K562 (cell line): ENCODE measurements around the gene ABCA3. TPM values are rescaled to one million over a fixed set of nuclear protein-coding genes. Genes with fewer than 3 reads are reported as not detected.

Experiments used
- ATAC-seq: fragments of 200-7000 bp; cut with Tn5 transposase; 3 replicates; pipeline ENCODE4 v1.9.1; 2020; ENCODE audit warnings: moderate library complexity
- BruUV-seq: library from RNA; stranded (reverse); fragments of 400-500 nt; replicated peaks from 2 replicates; lab custom pipeline; 2021; lab: Mats Ljungman, UMichigan
- CTCF ChIA-PET: fragments of 300-600 bp; formaldehyde crosslinking; extraction: SDS; loops from one replicate; lab custom pipeline; 2021; ENCODE audit warnings: low intra/inter-chr PET ratio; lab: Yijun Ruan, JAX
- POLR2A ChIA-PET: fragments of 300-600, 350-650 bp; sonication (Branson Sonifier 250); formaldehyde crosslinking; extraction: SDS; loops from one replicate; lab custom pipeline; 2021; ENCODE audit warnings: antibody characterized with exemption, inconsistent platforms; lab: Yijun Ruan, JAX
- DNase-seq, 4 experiments: peaks; one replicate each; pipeline versions ENCODE4 v3.0.0 to v3.0.0-alpha.2; 2011 to 2018; ENCODE audit warnings: low spot score in 3 of 4, mixed read lengths in 3 of 4; ENCODE audit errors: extremely low read depth in 1 of 4
- FAIRE-seq: peaks from 2 replicates; lab custom pipeline; 2011; peaks lifted over from hg19 to GRCh38; lab: Jason Lieb, UNC
- H2AFZ ChIP-seq: 2 replicates; pipeline ENCODE4 v1.6.0; 2011; ENCODE audit warnings: low read depth, low read length, control low read depth, inconsistent platforms
- H3K27ac ChIP-seq: fragments of 200-600 bp; 3 replicates; pipeline ENCODE4 v1.8.0; 2011; ENCODE audit warnings: low read depth, mild to moderate bottlenecking, control low read depth, inconsistent platforms, low read length, moderate library complexity, mixed read lengths; ENCODE audit errors: extremely low read depth
- H3K27me3 ChIP-seq, 2 experiments: fragments of 300-600 bp in 1 of 2; 2 replicates in 1 of 2; 3 replicates in 1 of 2; pipeline versions ENCODE4 v1.6.0 to v1.8.0; 2011; ENCODE audit warnings: inconsistent platforms in 2 of 2, low read length in 2 of 2, mild to moderate bottlenecking in 1 of 2, mixed read lengths in 1 of 2, moderate library complexity in 1 of 2; ENCODE audit not compliant: control insufficient read depth in 2 of 2, insufficient read depth in 2 of 2
- H3K36me3 ChIP-seq: fragments of 300-600 bp; 3 replicates; pipeline ENCODE4 v1.8.0; 2011; ENCODE audit warnings: mild to moderate bottlenecking, low read length, inconsistent platforms; ENCODE audit not compliant: control insufficient read depth, insufficient read depth
- H3K4me1 ChIP-seq, 2 experiments: fragments of 200-600 bp in 1 of 2; replicated peaks in 1 of 2; 2 replicates in 1 of 2; 3 replicates in 1 of 2; pipeline versions ENCODE4 v1.5.1 to v1.8.0; 2011; ENCODE audit warnings: inconsistent platforms in 2 of 2, low read length in 2 of 2, mild to moderate bottlenecking in 1 of 2, mixed read lengths in 1 of 2, moderate library complexity in 1 of 2; ENCODE audit not compliant: control insufficient read depth in 2 of 2, insufficient read depth in 2 of 2
- H3K4me2 ChIP-seq: 2 replicates; pipeline ENCODE4 v1.6.1; 2011; ENCODE audit warnings: low read length, control low read depth, inconsistent platforms, mixed read lengths; ENCODE audit not compliant: insufficient read depth
- H3K4me3 ChIP-seq: fragments of 200-600 bp; sonication (generic), shearing (Covaris generic); 2 replicates; pipeline ENCODE4 v1.5.1; 2016; ENCODE audit warnings: control low read depth, inconsistent platforms
- H3K79me2 ChIP-seq: fragments of 200-600 bp; 3 replicates; pipeline ENCODE4 v1.8.0; 2011; ENCODE audit warnings: low read length, inconsistent platforms; ENCODE audit not compliant: control insufficient read depth, insufficient read depth
- H3K9ac ChIP-seq, 2 experiments: 2 replicates each; pipeline versions ENCODE4 v1.6.0 to v1.6.1; 2011; ENCODE audit warnings: low read depth in 2 of 2, low read length in 2 of 2, control low read depth in 1 of 2, inconsistent platforms in 1 of 2, mild to moderate bottlenecking in 1 of 2, mixed read lengths in 1 of 2; ENCODE audit not compliant: insufficient read depth in 1 of 2
- H3K9me1 ChIP-seq: one replicate; pipeline ENCODE4 v1.6.0; 2011; ENCODE audit warnings: inconsistent platforms, mild to moderate bottlenecking, low read length, moderate library complexity; ENCODE audit not compliant: control insufficient read depth, insufficient read depth
- H3K9me3 ChIP-seq: replicated peaks from 2 replicates; pipeline ENCODE4 v1.5.1; 2011; ENCODE audit warnings: low read depth, low read length, inconsistent platforms; ENCODE audit not compliant: control insufficient read depth, insufficient read depth
- H4K20me1 ChIP-seq: replicated peaks from 2 replicates; pipeline ENCODE4 v1.6.1; 2011; ENCODE audit warnings: low read length, inconsistent platforms, mixed read lengths; ENCODE audit not compliant: control insufficient read depth, insufficient read depth
- BRCA1 ChIP-seq, 2 experiments: fragments of 450-650 bp in 1 of 2; sonication (generic) in 1 of 2; formaldehyde crosslinking in 1 of 2; IDR thresholded peaks; 2 replicates each; pipeline versions ENCODE4 v1.5.0 to v1.6.1; 2017 to 2020; ENCODE audit warnings: mild to moderate bottlenecking in 1 of 2, missing genetic modification reagents in 1 of 2
- CC2D1A ChIP-seq: fragments of 450-650 bp; IDR thresholded peaks from 2 replicates; pipeline ENCODE4 v1.6.1; 2017; ENCODE audit warnings: mild to moderate bottlenecking
- EGR1 ChIP-seq: fragments of 450-650 bp; conservative IDR thresholded peaks from 2 replicates; pipeline ENCODE4 v1.6.1; 2017; ENCODE audit warnings: mild to moderate bottlenecking
- ELF4 ChIP-seq: fragments of 450-650 bp; formaldehyde crosslinking; IDR thresholded peaks from 2 replicates; pipeline ENCODE4 v1.4.0; 2022; ENCODE audit warnings: missing genetic modification characterization
- FOXO4 ChIP-seq: fragments of 450-650 bp; formaldehyde crosslinking; IDR thresholded peaks from 2 replicates; pipeline ENCODE4 v1.4.0; 2020; ENCODE audit warnings: mild to moderate bottlenecking, moderate library complexity
- HDAC1 ChIP-seq, 2 experiments: fragments of 450-650 bp; IDR thresholded peaks; 2 replicates each; pipeline ENCODE4 v1.6.1; 2016 to 2017; ENCODE audit warnings: inconsistent platforms in 1 of 2, mild to moderate bottlenecking in 1 of 2, moderate library complexity in 1 of 2
- KLF13 ChIP-seq: fragments of 450-650 bp; IDR thresholded peaks from 2 replicates; pipeline ENCODE4 v1.6.1; 2016; ENCODE audit warnings: missing genetic modification characterization, low read depth, mild to moderate bottlenecking, missing compliant biosample characterization, moderate library complexity, borderline replicate concordance
- NFYB ChIP-seq: IDR thresholded peaks from 2 replicates; pipeline ENCODE4 v1.6.1; 2011; ENCODE audit warnings: mild to moderate bottlenecking, moderate library complexity; ENCODE audit not compliant: insufficient read length; ENCODE audit errors: extremely low read depth
- POLR2A ChIP-seq: fragments of 450-650 bp; conservative IDR thresholded peaks from 2 replicates; pipeline ENCODE4 v1.6.1; 2016
- POLR2B ChIP-seq: fragments of 450-650 bp; IDR thresholded peaks from 2 replicates; pipeline ENCODE4 v1.6.1; 2018; ENCODE audit warnings: low read depth; ENCODE audit not compliant: partially characterized antibody
- POLR2G ChIP-seq: fragments of 200-400 bp; formaldehyde crosslinking; IDR thresholded peaks from 2 replicates; pipeline ENCODE4 v1.6.1; 2017; ENCODE audit warnings: low read depth, mild to moderate bottlenecking, antibody characterized with exemption, low read length, moderate library complexity
- RBFOX2 ChIP-seq: fragments of 200-400 bp; formaldehyde crosslinking; IDR thresholded peaks from 2 replicates; pipeline ENCODE4 v1.6.1; 2017; ENCODE audit warnings: low read depth, mild to moderate bottlenecking, low read length, moderate library complexity
- RBM22 ChIP-seq: fragments of 200-400 bp; formaldehyde crosslinking; IDR thresholded peaks from 2 replicates; pipeline ENCODE4 v1.6.1; 2018; ENCODE audit warnings: low read length, low read depth; ENCODE audit not compliant: poor library complexity, severe bottlenecking
- RHOXF2B ChIP-seq: fragments of 250-450 bp; sonication (Bioruptor Pico); conservative IDR thresholded peaks from 2 replicates; pipeline ENCODE4 v1.5.1; 2021
- SIN3A ChIP-seq, 2 experiments: fragments of 150-350 bp in 1 of 2; IDR thresholded peaks; 2 replicates each; pipeline ENCODE4 v1.6.1; 2011 to 2016; ENCODE audit warnings: borderline replicate concordance in 2 of 2, low read depth in 2 of 2, low read length in 2 of 2, mild to moderate bottlenecking in 2 of 2, moderate library complexity in 2 of 2; ENCODE audit not compliant: control insufficient read depth in 1 of 2
- VEZF1 ChIP-seq: fragments of 200-800 bp; sonication (Bioruptor generic); IDR thresholded peaks from 2 replicates; pipeline ENCODE4 v1.6.1; 2017; ENCODE audit warnings: missing genetic modification characterization, missing compliant biosample characterization
- ZEB2 ChIP-seq: fragments of 450-650 bp; IDR thresholded peaks from 2 replicates; pipeline ENCODE4 v1.6.1; 2016
- ZNF583 ChIP-seq: fragments of 250-450 bp; sonication (Bioruptor Pico); IDR thresholded peaks from 2 replicates; pipeline ENCODE4 v1.4.0; 2020
- WGBS: fragments of 100-300 bp; shearing (Covaris generic); methylation state at CpG from one replicate; pipeline ENCODE4 v1.1.6; 2016; ENCODE audit warnings: low coverage, mixed read lengths; ENCODE audit not compliant: insufficient coverage; ENCODE audit errors: missing lambda C conversion rate; 5-methylcytosine and 5-hydroxymethylcytosine counted together
- in situ Hi-C: fragments of 300-500 bp; cut with MboI; formaldehyde crosslinking; loops from 4 replicates; pipeline ENCODE4 v1.15.0; 2018; ENCODE audit warnings: inconsistent platforms, mixed read lengths
- intact Hi-C: fragments of 100-400 bp; cut with micrococcal nuclease; formaldehyde crosslinking; loops from 2 replicates; pipeline ENCODE4 v1.14.2; 2022
- polyA plus RNA-seq, 8 experiments: library from polyadenylated mRNA; depleted of rRNA in 4 of 8; stranded (reverse) in 5 of 8; unstranded in 3 of 8; fragments of >200 nt; fragmentation: Nextera tagmentation in 2 of 8; fragmentation: Illumina TruSeq in 1 of 8; extraction: Ambion mirVana in 2 of 8; extraction: Trizol in 1 of 8; gene quantifications; 2 replicates each; pipeline versions ENCODE4 v1.2.1 to v1.2.3, GENCODE V29; 2011 to 2014; ENCODE audit warnings: inconsistent platforms in 1 of 8, missing spikeins in 1 of 8
- total RNA-seq, 7 experiments: library from RNA; depleted of rRNA in 6 of 7; stranded (reverse); fragments of >200 nt in 6 of 7; fragmentation: Illumina TruSeq in 2 of 7; extraction: Trizol in 2 of 7; gene quantifications; 2 replicates each; pipeline versions ENCODE4 v1.2.1 to v1.2.3, GENCODE V29; 2011 to 2021; ENCODE audit warnings: low replicate concordance in 1 of 7

ABCA3 gene
- total and polyA plus RNA-seq, 9 of the 15 experiments (the other 6 are each of a cell fraction or from before 2014, with no cell fraction given): 0.66 to 23.7 (median 6.9) TPM

- Histone ChIP-seq H3K9me3 (no peaks in the 10 kb centered on the region), H4K20me1 (no peaks in the 10 kb centered on the region), H3K4me1 (peaks cover 0 to 60% of the 10 kb centered on the region in 2 experiments; a peak in 2 of 5 replicates), H3K36me3 (peaks cover 84% of the 10 kb centered on the region; the same call in 2 of the 3 replicates), H3K4me2 (no peak overlapping the region), H3K9ac (peak overlapping the region in 1 of 2 experiments; percentile 35; a peak in 1 of 4 replicates), H2AFZ (no peak overlapping the region), H3K4me3 (no peak overlapping the region), H3K79me2 (peaks cover 14% of the 10 kb centered on the region), H3K9me1 (no peaks in the 10 kb centered on the region), H3K27me3 (no peaks in the 10 kb centered on the region), H3K27ac (no peak overlapping the region)
- no peak for FAIRE-seq
- WGBS: 92% methylated on average over 33 of the region's 41 CpGs
- no peak for DNase-seq
- in situ Hi-C loops (no loop called here), intact Hi-C loops (no loop called here)
- no peak for ATAC-seq
- TF ChIP-seq SIN3A (IDR thresholded peaks at IDR 0.05; ENCODE audit: borderline replicate concordance in 2 of 2, control insufficient read depth in 1 of 2, low read depth in 2 of 2, low read length in 2 of 2) (no peak), RBFOX2 (peak; percentile 31; the same call in 1 of the 2 replicates), KLF13 (tag) (no peak), RBM22 (peak; percentile 74), ZEB2 (no peak), FOXO4 (CRISPR knock-in tag) (no peak), EGR1 (no peak), POLR2A (0 out of 2 replicates have a peak, but pooled peaks have one; percentile 24), VEZF1 (CRISPR knock-in tag) (no peak), CC2D1A (no peak), RHOXF2B (no peak), BRCA1 (IDR thresholded peaks at IDR 0.05) (no peak), BRCA1 (CRISPR knock-in tag; IDR thresholded peaks at IDR 0.05) (no peak), POLR2G (peak; percentile 53), ELF4 (CRISPR knock-in tag) (no peak), HDAC1 (IDR thresholded peaks at IDR 0.05) (no peak), POLR2B (peak; percentile 25), NFYB (no peak), ZNF583 (no peak)
- ChIA-PET CTCF (no interaction called here), POLR2A (interaction anchor here (0.5 to 3.7 kb wide), 8 partner anchors 9 to 405 kb away, joined by 3 to 29 read pairs (median 3); partner anchors contain the start of genes E4F1, FAHD1 and PGP)
- BruUV-seq: no TSS peak
Observed at GRCh38 chr16:2232094-2232990, 108.2 kb downstream of the ABCA3 start.
